Measurements from ENCODE around the gene PKMYT1.

The PKMYT1 gene

GRCh38 chr16:2953706-2954627, 26.3 kb downstream of the PKMYT1 start:
- no peak for DNase-seq (ENCODE audit: extremely low spot score)

GRCh38 chr16:2952679-2953078, 27.6 kb downstream of the PKMYT1 start:
- ChIA-PET POLR2A (no interaction called here), CTCF (interaction anchor here (0.7 to 2.9 kb wide), 4 partner anchors 9 to 211 kb away, joined by 3 to 11 read pairs (median 6); no protein-coding TSS in a partner anchor)
- DNase-seq (ENCODE audit: extremely low spot score), result no peak
- no peak for TF ChIP-seq CTCF (IDR thresholded peaks at IDR 0.05; ENCODE audit: control extremely low read depth, extremely low read depth, low read depth, missing control alignments)

More at GRCh38 chr16:2953706-2954627, 26.3 kb downstream of the PKMYT1 start:
- ChIA-PET POLR2A (interaction anchor here (0.9 kb wide), 1 partner anchor 27 kb away, joined by 3 read pairs; no protein-coding TSS in a partner anchor), CTCF (interaction anchor here (2.5 to 2.9 kb wide), 2 partner anchors 8 to 27 kb away, joined by 10 to 11 read pairs; no protein-coding TSS in a partner anchor)
- TF ChIP-seq CTCF (IDR thresholded peaks at IDR 0.05; ENCODE audit: control extremely low read depth, extremely low read depth, low read depth, missing control alignments), result no peak

GRCh38 chr16:2950773-2951172, 29.5 kb downstream of the PKMYT1 start:
- ChIA-PET CTCF (interaction anchor here (1.5 kb wide), 1 partner anchor 24 kb away, joined by 4 read pairs; no protein-coding TSS in a partner anchor), POLR2A (no interaction called here)
- TF ChIP-seq CTCF (IDR thresholded peaks at IDR 0.05; ENCODE audit: control extremely low read depth, extremely low read depth, low read depth, missing control alignments), result no peak
- DNase-seq (ENCODE audit: extremely low spot score), result no peak

GRCh38 chr16:2950353-2950724, 29.9 kb downstream of the PKMYT1 start:
- CTCF ChIA-PET, result interaction anchor here (1.5 kb wide), 1 partner anchor 23 kb away, joined by 4 read pairs; no protein-coding TSS in a partner anchor

GRCh38 chr16:2949705-2950352, 30.4 kb downstream of the PKMYT1 start:
- no peak for DNase-seq (ENCODE audit: extremely low spot score)
- TF ChIP-seq CTCF (IDR thresholded peaks at IDR 0.05; ENCODE audit: control extremely low read depth, extremely low read depth, low read depth, missing control alignments), result no peak
- ChIA-PET POLR2A (no interaction called here), CTCF (interaction anchor here (1.1 to 1.5 kb wide), 3 partner anchors 12 to 23 kb away, joined by 4 to 5 read pairs (median 4); no protein-coding TSS in a partner anchor)

More at GRCh38 chr16:2950353-2950724, 29.9 kb downstream of the PKMYT1 start:
- no peak for TF ChIP-seq CTCF (IDR thresholded peaks at IDR 0.05; ENCODE audit: control extremely low read depth, extremely low read depth, low read depth, missing control alignments)
- no peak for DNase-seq (ENCODE audit: extremely low spot score)
- POLR2A ChIA-PET, result no interaction called here
